Thyroid gland (tissue), 4 donors: Measurements from ENCODE around the gene LRRC37A3. TPM values are rescaled to one million over a fixed set of nuclear protein-coding genes. Genes with fewer than 3 reads are reported as not detected.
"Not testable (repeated sequence)": the region's sequence is repeated elsewhere in the genome, so short reads cannot be mapped to it uniquely, and the experiment has no call there.

Experiments used
- DNase-seq, 2 donors: peaks; one replicate each; pipeline ENCODE4 v3.0.0-alpha.2; 2019
- H3K27ac ChIP-seq, 3 donors: fragments of 200-600 bp; sonication (generic); 1 replicate in 2 of 3; 2 replicates in 1 of 3; pipeline ENCODE4 v1.5.1; 2016 to 2019; ENCODE audit warnings: mild to moderate bottlenecking in 1 of 3, moderate library complexity in 1 of 3
- H3K27me3 ChIP-seq: fragments of 200-600 bp; sonication (generic); one replicate; pipeline ENCODE4 v1.5.1; 2019
- H3K36me3 ChIP-seq, 2 donors: fragments of 200-600 bp; sonication (generic); one replicate each; pipeline ENCODE4 v1.5.1; 2016 to 2019
- H3K4me1 ChIP-seq, 2 donors: fragments of 200-600 bp; sonication (generic); one replicate each; pipeline ENCODE4 v1.5.1; 2017 to 2019
- H3K4me3 ChIP-seq, 3 donors: fragments of 200-600 bp; sonication (generic); replicated peaks in 1 of 3; 1 replicate in 2 of 3; 2 replicates in 1 of 3; pipeline ENCODE4 v1.5.1; 2016; ENCODE audit warnings: mild to moderate bottlenecking in 1 of 3
- H3K9me3 ChIP-seq: fragments of 200-600 bp; sonication (generic); one replicate; pipeline ENCODE4 v1.5.1; 2017
- WGBS, 2 donors: methylation state at CpG; one replicate each; pipeline ENCODE4 v1.1.5; 2017; 5-methylcytosine and 5-hydroxymethylcytosine counted together
- intact Hi-C: fragments of 100-400 bp; cut with DNase I; formaldehyde crosslinking; loops from one replicate; pipeline ENCODE4 v1.15.1; 2023
- small RNA-seq: library from RNA; depleted of rRNA; stranded (forward); fragments of <200 nt; gene quantifications from one replicate; pipeline ENCODE3, GENCODE V24; 2016
- total RNA-seq, 4 donors: library from RNA; depleted of rRNA; stranded (reverse); fragments of >200 nt; gene quantifications; one replicate each; pipeline ENCODE4 v1.2.3, GENCODE V29; 2016

The LRRC37A3 gene
- total RNA-seq, 4 donors from 2014 or later = 9.2 to 20.3 (median 12.8) TPM

GRCh38 chr17:64829068-64829467, 90.2 kb downstream of the LRRC37A3 start:
- H3K4me3 ChIP-seq, H3K4me1 ChIP-seq, H3K27me3 ChIP-seq, intact Hi-C loops, DNase-seq, H3K27ac ChIP-seq, H3K36me3 ChIP-seq, H3K9me3 ChIP-seq: not testable (repeated sequence)
- WGBS, 2 donors = 92 to 94% methylated on average over 5 of the region's 5 CpGs

DNA sequence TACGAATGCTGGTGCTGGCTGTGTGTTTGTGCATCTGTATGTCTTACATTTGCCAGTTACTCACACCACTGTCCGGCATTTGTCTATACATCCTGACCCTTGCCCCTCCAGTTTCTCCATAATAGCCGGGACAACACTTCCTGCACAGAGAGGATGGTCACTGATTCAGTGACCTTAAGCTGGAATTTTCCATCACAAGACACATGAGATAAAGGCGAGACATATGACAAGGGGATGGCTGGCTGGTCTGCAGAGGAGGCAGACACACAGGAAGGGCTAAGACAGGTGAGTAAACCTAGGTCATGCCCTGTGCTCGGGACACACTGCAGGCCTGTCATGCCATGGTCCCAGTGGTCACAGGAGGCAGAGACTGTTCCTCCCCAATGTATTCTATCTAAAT, 100.4 kb downstream of the LRRC37A3 start:
- H3K4me3 ChIP-seq, intact Hi-C loops, H3K27ac ChIP-seq, H3K9me3 ChIP-seq, H3K4me1 ChIP-seq, H3K27me3 ChIP-seq, DNase-seq: not testable (repeated sequence)
- H3K36me3 ChIP-seq = peaks cover 5 to 19% of the 10 kb centered on the region in 2 donors
- 86 to 90% methylated on average over 5 of the region's 5 CpGs for WGBS, 2 donors

GRCh38 chr17:64815833-64816198, 103.5 kb downstream of the LRRC37A3 start:
- H3K27ac ChIP-seq, H3K4me3 ChIP-seq, H3K27me3 ChIP-seq, H3K4me1 ChIP-seq, H3K9me3 ChIP-seq, intact Hi-C loops, DNase-seq, H3K36me3 ChIP-seq: not testable (repeated sequence)
- WGBS, 2 donors = 65 to 70% methylated on average over 4 to 5 of the region's 5 CpGs

- DNase-seq, H3K36me3 ChIP-seq, H3K27ac ChIP-seq, intact Hi-C loops, H3K27me3 ChIP-seq, H3K9me3 ChIP-seq, H3K4me3 ChIP-seq: not testable (repeated sequence)
- peaks cover 0 to 11% of the 10 kb centered on the region in 2 donors for H3K4me1 ChIP-seq
- 88 to 89% methylated on average over 6 to 9 of the region's 12 CpGs for WGBS, 2 donors
Measured at GRCh38 chr17:64814993-64815832, 104.1 kb downstream of the LRRC37A3 start.

GRCh38 chr17:64808178-64808977, 110.9 kb downstream of the LRRC37A3 start:
- peak; percentile 63 to 76 for DNase-seq
- H3K36me3 ChIP-seq, intact Hi-C loops, H3K4me3 ChIP-seq, H3K9me3 ChIP-seq, H3K27me3 ChIP-seq: not testable (repeated sequence)
- H3K27ac ChIP-seq = peak overlapping the region in 2 of 3 donors; percentile 38 to 45
- peaks cover 5 to 29% of the 10 kb centered on the region in 2 donors for H3K4me1 ChIP-seq
- 30 to 39% methylated on average over 3 to 4 of the region's 9 CpGs for WGBS, 2 donors

Small RNA genes lying within 50 kb of the gene (small RNA-seq; reads per million reads assigned to genes)
- gene AC037487.3 (not detected), gene AC103810.6 (not detected), gene AC103810.7 (not detected), gene RDM1P4 (not detected), gene RN7SL404P (not detected), gene RNU7-115P (not detected)

Other genes with a start within 250 kb of the LRRC37A3 start
- gene GNA13, start 137.3 kb upstream of the LRRC37A3 start, total RNA-seq = 10 to 100 TPM; 39.4 to 59.4 (median 49.9) TPM
- 10 to 100 TPM in 1 of 4 donors, 1 to 10 TPM in 3; 6.0 to 15.5 (median 6.7) TPM for gene RGS9, start 217.9 kb upstream of the LRRC37A3 start, total RNA-seq